GM19035 (cell line): ENCODE measurements around the gene ZNF83.
"Not testable (repeated sequence)": the region's sequence is repeated elsewhere in the genome, so short reads cannot be mapped to it uniquely, and the experiment has no call there.

Experiments
- ATAC-seq: cut with Tn5 transposase; IDR thresholded peaks from one replicate; pipeline ENCODE4 v1.9.1; 2021; ENCODE audit not compliant: unreplicated experiment

ZNF83 gene

DNA sequence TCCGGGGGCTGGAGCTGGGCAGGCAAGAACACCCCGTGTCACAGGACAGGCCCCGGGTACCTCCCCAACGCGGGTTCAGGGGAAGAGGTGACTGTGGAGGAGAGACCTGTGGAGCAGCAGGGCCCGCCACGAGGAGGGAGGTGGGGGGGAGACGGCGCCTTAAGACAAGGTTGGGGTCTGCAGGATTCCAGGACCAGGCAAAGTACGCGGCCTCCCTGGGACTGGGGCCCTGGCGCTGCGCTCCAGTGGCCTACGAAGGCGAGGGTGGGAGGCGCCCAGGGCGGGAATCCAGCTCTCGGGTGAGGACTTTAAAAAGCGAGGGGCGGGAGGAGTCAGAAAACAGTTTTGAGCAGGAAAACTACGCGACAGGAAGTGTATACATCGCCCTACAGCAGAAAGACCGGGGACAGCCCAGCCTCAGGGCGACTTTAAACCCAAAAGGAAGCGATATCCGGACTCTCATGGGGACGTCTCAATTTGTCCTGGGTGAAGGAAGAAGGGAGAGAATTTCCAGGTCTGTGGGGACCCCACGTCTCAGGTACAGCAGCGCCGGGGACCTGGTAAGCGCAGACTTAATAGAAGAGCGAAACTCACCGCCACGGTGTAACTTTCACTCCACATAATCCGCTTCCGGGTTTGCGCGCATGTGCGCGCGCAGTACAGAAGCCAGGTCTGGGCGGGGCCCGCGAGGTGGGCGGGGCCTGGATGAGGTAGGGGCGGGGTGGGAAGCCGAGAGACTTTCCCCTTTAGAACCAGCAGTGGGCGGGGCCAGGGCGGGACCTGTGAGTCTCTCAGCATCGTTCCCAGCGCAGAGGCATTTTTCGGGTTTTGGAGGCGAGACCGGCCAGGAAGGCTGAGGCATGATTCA lies at the start of gene ZNF83:
TSS of gene ZNF83 (minus strand) at position 638 of the 868 bp plus-strand sequence.
- peak; percentile 89 for ATAC-seq

DNA sequence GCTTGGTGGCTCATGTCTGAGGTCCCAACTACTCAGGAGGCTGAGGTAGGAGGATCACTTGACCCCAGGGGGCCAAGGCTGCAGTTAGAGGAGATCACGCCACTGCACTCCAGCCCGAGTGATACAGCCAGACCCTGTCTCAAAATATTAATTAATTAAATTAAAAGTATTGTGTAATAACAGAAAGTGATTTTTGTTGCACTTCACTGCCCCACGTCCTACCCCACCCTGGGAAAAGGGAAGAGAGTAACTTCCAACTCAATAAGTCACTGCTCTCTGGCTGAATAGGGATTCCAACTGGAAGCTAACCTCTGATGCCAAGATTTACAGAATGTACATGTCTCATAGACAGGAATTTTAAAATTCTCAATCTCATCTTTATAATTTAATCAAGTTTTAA lies 49.5 kb upstream of the ZNF83 start:
- ATAC-seq, result no peak

DNA sequence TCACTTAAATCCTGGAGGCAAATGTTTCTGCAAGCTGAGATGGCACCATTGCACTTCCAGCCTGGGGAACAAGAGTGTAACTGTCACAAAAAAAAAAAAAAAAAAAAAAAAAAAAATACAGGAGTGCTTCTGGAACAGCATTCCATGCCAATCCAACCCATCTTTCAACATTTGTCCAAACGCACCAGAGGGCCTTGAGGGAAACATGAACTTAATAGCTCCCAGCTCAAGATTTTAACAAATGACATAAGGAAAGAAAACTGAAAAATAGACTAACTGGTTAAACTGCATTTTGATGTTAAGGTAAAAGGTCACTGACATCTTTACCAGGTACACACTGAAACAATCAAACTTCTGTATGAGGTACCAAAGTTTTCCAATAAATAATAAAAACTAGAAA lies 47.7 kb upstream of the ZNF83 start:
- ATAC-seq, result no peak

DNA sequence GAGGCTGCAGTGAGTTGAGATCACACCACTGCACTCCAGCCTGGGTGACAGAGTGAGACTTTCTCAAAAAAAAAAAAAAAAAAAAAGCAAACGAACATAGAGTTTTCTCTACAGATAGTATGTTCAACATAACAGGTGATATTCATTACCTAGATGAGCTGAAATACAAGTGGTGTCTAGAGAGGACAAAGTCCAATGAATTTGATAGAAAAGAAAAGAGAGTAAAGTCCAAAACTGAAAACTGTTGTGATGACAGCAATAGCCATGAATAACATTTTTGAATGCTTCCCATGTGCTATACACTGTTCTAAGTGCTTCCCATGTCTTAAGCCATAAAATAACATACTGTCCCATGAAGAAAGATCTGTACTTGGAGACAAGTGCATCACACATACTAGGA lies 43.1 kb upstream of the ZNF83 start:
- ATAC-seq, result not testable (repeated sequence)

DNA sequence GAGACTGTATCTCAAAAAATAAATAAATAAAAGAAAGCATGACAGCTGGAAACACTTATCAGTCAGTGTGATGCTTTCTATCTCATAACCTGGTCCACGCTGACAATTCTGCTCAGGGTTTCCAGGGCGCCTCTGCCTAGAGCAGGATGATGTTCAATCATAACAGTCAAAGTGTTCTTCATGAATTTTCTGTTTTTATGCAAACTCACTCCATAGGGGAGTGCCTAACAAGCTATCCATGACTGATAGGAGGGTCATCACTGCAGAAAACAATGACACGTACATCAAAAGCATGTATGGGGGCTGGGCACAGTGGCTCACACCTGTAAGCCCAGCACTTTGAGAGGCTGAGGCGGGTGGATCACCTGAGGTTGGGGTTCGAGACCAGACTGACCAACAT lies 41.4 kb upstream of the ZNF83 start:
- ATAC-seq, result no peak

DNA sequence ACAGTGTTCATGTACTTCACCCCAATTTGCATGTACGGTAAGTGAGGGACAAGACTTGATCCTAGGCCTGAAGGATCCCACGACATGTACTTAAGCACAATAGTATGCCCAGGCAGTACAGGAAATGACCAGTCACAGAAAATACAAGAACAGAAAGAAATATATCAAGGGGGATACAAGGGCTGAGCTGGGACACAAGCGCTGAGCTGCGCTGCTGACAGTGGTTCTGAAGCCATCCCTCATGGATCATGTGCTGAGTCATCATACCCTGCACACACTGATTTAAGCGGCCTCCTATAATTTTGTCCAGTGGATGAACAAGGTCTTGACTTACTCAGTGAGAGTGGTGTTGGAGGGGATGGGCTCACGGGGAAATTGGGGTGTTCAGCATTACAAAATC lies 37.1 kb upstream of the ZNF83 start:
- ATAC-seq, result not testable (repeated sequence)

DNA sequence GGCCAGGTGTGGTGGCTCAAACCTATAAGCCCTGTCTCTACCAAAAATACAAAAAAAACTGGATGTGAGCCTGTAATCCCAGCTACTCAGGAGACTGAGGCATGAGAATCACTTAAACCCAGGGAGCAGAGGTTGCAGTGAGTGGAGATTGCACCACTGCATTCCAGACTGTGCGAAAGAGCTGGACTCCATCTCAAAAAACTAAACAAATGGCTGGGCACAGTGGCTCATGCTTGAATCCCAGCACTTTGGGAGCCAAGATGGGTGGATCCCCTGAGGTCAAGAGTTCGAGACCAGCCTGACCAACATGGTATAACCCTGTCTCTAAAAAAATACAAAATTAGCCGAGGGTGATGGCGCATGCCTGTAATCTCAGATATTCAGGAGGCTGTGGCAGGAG lies 34.9 kb upstream of the ZNF83 start:
- ATAC-seq, result no peak

DNA sequence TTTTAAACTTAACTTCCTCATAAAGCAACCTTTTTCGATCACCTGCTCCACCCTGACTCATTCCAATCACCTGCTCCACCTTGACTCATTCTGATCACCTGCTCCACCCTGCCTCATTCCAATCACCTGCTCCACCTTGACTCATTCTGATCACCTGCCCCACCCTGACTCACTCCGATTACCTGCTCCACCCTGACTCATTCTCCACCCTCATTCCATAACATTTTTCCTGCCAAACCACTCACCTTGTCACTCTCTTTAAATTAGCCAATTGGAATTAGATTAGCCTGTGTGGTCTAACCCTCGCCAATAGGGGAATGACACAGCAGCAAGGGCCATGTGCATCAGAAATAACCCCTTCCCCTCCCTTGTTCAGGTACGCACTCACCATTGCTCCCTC lies 31.9 kb upstream of the ZNF83 start:
- no peak for ATAC-seq

DNA sequence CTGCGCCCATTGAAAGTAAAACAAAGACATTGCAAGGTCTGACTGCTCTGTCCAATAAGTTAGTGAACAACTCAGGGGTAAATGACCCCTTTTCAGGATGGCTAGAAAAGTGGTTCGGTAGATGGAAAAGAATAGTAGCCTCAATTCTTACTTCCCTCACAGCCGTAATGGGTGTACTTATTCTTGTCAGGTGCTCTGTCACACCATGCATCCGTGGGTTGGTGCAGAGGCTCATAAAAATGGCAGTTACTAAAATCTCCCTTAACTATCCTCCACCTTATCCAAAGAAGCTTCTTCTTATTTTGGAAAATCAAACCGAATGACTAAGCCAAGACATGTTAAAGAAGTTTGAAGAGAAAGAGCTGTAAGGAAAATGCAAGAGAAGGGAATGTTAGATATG lies 31.4 kb upstream of the ZNF83 start:
- ATAC-seq, result no peak

DNA sequence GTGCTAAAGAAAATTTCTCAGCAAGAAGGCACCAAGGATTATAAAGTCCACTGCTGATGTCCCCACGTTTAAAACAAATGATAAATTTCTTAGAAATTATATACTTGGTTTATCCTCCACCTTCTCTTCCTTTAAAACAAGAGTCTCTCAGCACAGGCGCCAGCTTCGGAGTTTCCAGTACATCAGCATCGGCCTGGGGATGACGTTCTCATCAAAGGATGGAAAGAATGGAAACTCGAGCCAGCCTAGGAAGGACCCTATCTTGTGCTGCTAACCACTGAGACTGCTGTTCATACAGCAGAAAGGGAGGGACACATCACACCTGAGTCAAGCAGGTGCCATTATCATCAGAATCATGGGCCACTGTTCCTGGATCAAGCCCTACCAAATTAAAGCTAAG lies 29.8 kb upstream of the ZNF83 start:
- ATAC-seq, result no peak

DNA sequence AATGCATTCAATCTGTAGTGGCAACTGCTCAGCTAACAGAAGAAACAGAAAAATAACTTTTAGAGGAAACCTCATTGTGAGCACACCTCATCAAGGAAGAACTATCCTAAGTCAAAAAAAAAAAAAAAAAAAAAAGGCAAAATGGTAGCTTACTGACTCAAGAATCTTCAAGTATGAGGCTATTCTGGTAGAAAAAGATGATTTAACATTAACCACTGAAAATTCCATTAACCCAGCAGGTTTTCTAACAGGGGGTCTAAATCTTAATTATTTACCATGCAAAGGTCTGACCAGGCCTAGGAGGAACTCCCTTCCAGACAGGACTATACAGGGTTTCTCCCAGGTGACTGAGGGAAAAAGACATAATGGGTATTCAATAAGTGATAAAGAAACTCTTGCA lies 28.4 kb upstream of the ZNF83 start:
- no peak for ATAC-seq

DNA sequence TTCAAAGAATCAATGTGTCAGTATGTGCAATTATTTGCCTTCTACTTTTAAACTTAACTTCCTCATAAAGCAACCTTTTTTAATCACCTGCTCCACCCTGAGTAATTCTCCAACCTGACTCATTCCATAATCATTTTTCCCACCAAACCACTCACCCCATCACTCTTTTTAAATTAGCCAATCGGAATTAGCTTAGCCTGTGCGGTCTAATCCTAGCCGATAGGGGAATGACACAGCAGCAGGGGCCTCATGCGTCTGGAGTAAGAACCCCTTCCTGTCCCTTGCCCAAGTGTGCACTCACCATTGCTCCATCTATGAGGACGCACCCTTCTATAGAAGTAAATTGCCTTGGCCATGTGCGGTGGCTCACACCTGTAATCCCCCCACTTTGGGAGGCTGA lies 27.4 kb upstream of the ZNF83 start:
- no peak for ATAC-seq

DNA sequence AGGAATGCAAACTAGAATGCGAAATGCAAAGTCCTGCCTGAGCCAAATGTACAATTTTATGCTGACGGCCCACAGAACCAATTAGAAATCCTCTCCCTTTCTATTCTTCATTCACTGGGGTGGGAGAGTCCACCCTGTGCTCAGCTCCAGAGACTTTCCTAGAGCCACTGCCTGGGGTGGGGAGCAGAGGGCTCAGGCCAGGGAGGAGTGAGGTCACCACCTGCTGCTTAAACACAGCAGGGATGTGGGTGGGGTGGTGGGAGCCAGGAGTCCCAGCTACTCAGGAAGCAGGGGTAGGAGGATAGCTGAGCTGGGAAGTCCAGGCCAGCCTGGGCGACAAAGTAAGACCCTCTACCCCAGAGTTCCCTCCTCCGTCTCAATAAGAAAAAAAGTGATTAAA lies 26.9 kb upstream of the ZNF83 start:
- no peak for ATAC-seq

DNA sequence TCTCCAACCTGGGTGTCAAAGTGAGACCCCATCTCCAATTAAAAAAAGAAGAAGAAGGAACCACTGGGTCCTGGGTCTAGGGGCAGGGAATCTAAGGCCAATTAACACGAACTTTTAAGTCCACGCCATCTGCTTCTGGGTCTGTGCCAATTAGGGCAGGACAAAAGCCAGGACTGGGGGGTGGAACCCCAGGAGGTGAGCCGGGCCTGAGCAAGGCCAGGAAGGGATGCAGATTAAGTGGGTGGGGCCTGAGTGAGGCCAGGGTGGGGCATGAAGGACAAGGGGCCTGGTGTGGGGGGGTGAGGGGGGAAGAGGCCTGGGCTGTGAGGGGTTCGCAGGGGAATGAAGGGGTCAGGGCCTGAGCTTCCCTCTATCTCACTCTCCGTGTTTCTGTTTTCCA lies 26.3 kb upstream of the ZNF83 start:
- no peak for ATAC-seq

DNA sequence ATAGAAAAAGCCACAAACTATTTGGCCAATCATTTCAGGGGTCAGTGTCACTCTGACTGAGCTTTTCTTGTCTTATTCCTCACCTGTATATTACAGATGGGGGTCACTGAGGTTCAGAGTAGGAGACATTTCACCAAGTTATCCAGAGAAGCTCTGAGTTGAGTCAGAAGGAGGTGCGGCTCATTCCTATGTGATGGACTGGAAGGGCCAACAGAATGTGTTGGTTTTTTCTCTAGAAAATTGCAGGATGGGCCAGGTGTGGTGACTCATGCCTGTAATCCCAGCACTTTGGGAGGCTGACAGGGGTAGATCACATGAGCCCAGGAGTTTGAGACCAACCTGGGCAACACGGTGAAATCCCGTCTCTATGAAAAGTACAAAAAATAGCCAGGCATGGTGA lies 24.5 kb upstream of the ZNF83 start:
- no peak for ATAC-seq

DNA sequence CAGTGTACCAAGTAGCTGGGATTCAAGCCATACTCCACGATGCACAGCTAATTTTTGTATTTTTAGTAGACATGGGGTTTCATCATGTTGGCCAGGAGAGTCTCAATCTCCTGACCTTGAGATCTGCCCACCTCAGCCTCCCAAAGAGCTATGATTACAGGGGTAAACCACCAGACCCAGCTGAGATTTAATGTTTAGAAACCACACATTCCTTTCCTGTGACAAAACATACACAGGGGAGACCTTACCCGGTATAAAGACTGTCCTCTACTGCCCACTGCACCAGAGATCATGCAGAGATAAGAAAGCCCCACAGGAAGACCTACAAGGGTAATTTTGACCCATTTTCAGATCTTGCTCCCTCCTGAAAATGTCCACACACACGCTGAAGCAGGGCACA lies 22.8 kb upstream of the ZNF83 start:
- no peak for ATAC-seq

DNA sequence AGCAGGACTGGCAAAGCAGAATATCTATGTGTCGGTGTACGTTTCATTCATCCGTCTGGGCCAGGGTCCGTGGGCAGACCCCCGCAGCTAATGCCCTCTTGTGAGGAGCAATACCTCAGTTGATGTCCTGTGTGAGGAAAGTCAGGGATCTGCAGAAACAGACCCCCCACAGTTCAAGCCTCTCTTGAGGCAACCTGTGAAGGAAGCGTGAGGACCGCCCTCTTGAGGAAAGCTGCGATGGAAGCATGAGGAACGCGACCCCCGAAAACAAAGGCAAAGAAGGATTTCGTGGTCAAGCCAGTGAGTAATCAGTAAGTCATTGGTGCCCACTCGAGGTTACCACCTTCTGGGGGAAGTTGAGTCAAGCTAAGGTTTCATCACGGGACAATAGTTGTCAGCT lies 20.9 kb upstream of the ZNF83 start:
- ATAC-seq, result no peak

DNA sequence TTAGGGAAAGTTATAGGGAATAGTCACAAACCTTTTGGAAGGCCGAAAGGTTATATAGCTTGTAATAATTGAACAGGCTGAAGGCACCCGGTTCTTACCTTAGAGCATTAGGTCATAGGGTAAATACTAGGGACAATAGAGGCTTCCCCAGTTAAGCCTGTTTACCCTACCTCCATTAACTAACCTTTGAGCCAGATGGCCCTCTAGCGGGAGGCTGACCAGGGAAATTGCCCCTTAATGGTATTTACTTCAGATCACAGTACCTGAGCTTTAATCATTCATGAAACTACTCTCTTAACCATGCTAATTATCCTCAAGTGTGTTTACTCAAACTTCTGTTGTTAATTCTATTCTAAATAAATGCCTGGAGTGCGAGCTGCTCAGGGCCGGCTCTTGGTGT lies 20.4 kb upstream of the ZNF83 start:
- no peak for ATAC-seq

DNA sequence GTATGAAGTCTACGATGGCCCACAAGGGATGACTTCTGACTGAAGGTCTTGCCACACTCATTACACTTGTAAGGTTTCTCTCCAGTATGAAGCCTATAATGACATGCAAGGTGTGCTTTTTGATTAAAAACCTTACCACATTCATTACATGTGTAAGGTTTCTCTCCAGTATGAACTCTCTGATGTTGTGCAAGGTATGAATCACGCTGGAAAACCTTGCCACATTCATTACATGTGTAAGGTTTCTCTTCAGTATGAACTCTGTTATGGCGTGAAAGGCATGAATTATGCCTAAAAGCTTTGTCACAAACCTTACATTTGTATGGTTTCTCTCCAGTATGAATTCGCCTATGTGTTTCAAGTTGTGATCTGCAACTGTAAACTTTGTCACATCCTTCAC lies 15.0 kb upstream of the ZNF83 start:
- no peak for ATAC-seq

DNA sequence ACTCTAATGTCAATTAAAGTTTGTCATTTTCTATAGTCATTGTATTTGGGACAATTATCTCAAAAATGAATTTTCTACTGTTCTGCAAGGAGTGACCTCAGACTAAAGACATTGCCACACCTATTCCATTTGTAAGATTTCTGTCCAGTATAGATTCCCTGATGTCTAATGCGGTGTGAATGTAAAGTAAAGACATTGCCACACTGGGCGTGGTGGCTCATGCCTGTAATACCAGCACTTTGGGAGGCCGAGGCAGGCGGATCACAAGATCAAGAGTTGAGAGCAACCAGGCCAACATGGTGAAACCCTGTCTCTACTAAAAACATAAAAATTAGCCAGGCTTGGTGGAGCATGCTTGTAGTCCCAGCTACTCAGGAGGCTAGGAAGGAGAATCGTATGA lies 13.8 kb upstream of the ZNF83 start:
- no peak for ATAC-seq

DNA sequence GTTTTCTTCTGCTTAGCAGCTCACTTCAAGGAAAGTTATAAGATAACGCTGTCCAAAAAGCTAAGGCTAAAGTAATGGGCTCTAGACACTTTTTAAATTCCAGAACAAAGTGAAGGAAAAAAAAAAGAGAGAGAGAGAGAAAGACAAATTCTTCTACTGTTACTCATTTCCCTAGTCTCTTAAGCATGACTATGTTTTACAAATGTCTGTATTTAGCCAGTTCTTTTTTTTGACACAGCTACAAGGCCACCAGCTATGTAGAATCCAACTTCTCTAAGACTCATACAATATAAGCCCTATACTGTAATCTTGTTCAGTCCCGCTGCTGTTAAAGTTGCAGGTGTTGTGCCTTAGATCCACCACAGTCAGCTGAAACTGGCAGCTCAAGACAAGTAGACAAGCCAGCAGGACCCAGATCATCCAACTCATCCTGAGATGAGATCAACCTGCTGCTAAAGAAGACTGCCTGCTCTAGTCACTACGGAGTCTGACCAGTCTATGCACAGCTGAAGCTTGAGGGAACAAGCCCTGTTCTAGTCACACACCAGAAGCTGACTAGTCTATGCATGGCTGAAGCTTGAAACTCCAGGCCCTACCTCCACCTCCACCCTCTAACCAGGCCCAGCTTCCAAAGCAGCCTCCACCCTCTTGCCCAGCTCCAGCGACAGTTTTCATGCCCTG lies 10.3 kb upstream of the ZNF83 start:
- ATAC-seq, result no peak

DNA sequence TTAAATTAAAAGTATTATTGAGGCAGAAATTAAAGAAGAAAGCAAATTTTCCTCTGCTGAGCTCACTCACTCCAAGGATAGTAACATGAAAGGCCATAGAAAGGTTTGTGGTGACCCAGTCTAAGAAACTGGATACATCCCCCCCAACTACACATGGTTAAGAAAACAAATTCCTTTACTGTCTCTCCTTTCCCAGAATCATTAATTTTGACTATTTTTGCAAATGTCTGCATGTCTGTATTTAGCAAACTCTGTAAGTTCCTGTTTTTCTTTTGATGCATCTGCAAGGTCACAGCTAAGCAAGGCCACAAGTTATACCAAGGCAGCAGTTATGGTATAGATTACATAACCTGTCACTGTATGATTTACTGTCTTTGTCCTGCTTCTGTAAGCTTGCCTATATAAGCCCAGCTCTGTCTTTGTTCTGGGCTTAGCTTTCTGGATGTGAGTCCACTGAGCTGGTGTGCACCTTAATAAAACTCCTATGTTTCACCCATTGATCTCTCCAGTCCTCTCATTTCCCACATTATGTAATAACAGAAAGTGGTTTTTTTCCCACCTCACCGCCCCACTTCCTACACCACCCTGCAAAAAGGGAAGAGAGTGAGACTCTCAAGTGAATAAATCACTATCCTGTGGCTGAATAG lies 8.5 kb upstream of the ZNF83 start:
- ATAC-seq, result no peak
